Thyroid gland (tissue), 4 donors: ENCODE data around the gene BCKDHB. TPM values are rescaled to one million over a fixed set of nuclear protein-coding genes. Genes with fewer than 3 reads are reported as not detected.
"Not testable (repeated sequence)": the region's sequence is repeated elsewhere in the genome, so short reads cannot be mapped to it uniquely, and the experiment has no call there.

Source experiments
- DNase-seq, 2 donors: peaks; one replicate each; pipeline ENCODE4 v3.0.0-alpha.2; 2019
- H3K27ac ChIP-seq, 3 donors: fragments of 200-600 bp; sonication (generic); 1 replicate in 2 of 3; 2 replicates in 1 of 3; pipeline ENCODE4 v1.5.1; 2016 to 2019; ENCODE audit warnings: mild to moderate bottlenecking in 1 of 3, moderate library complexity in 1 of 3
- H3K27me3 ChIP-seq: fragments of 200-600 bp; sonication (generic); one replicate; pipeline ENCODE4 v1.5.1; 2019
- H3K36me3 ChIP-seq, 2 donors: fragments of 200-600 bp; sonication (generic); one replicate each; pipeline ENCODE4 v1.5.1; 2016 to 2019
- H3K4me1 ChIP-seq, 2 donors: fragments of 200-600 bp; sonication (generic); one replicate each; pipeline ENCODE4 v1.5.1; 2017 to 2019
- H3K4me3 ChIP-seq, 3 donors: fragments of 200-600 bp; sonication (generic); replicated peaks in 1 of 3; 1 replicate in 2 of 3; 2 replicates in 1 of 3; pipeline ENCODE4 v1.5.1; 2016; ENCODE audit warnings: mild to moderate bottlenecking in 1 of 3
- H3K9me3 ChIP-seq: fragments of 200-600 bp; sonication (generic); one replicate; pipeline ENCODE4 v1.5.1; 2017
- POLR2A ChIP-seq, 2 donors: fragments of 450-650 bp; IDR thresholded peaks; one replicate each; pipeline ENCODE4 v1.6.1; 2017; ENCODE audit warnings: antibody characterized with exemption in 2 of 2, mild to moderate bottlenecking in 2 of 2, moderate library complexity in 1 of 2
- WGBS, 2 donors: methylation state at CpG; one replicate each; pipeline ENCODE4 v1.1.5; 2017; 5-methylcytosine and 5-hydroxymethylcytosine counted together
- intact Hi-C: fragments of 100-400 bp; cut with DNase I; formaldehyde crosslinking; loops from one replicate; pipeline ENCODE4 v1.15.1; 2023
- total RNA-seq, 4 donors: library from RNA; depleted of rRNA; stranded (reverse); fragments of >200 nt; gene quantifications; one replicate each; pipeline ENCODE4 v1.2.3, GENCODE V29; 2016
- TF ChIP-seq, protein P1 (sequence below), 6 experiments: fragments of 200-600 bp in 3 of 6; fragments of 450-650 bp in 3 of 6; sonication (generic) in 3 of 6; IDR thresholded peaks; one replicate each; pipeline ENCODE4 v1.5.1; 2016 to 2019; ENCODE audit warnings: antibody characterized with exemption in 6 of 6, mild to moderate bottlenecking in 2 of 6, inconsistent platforms in 1 of 6, moderate library complexity in 1 of 6

The BCKDHB gene
- total RNA-seq, 4 donors from 2014 or later: 16.7 to 36.9 (median 24.4) TPM

DNA sequence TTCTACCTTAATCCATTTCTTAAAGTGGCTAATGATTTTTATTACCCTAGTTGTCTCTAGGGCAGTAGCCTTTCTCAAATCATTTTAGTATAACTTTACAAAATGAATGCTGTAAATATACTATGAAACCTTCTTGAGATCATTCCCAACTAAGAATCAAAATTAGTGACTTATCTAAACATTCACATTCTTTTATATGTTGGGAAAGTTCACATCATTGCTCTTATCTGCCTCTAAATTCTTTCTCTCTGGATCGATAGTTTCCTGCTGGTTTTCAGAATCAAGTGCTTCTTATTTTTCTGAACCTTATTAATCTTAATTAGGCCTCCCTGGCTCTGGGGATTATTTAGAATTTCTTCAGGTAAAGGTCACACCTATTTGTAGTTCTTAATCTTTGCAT is 126.8 kb downstream of the BCKDHB start:
- 82 to 85% methylated on average over 1 of the region's 1 CpG for WGBS, 2 donors
- intact Hi-C loops: no loop called here

DNA sequence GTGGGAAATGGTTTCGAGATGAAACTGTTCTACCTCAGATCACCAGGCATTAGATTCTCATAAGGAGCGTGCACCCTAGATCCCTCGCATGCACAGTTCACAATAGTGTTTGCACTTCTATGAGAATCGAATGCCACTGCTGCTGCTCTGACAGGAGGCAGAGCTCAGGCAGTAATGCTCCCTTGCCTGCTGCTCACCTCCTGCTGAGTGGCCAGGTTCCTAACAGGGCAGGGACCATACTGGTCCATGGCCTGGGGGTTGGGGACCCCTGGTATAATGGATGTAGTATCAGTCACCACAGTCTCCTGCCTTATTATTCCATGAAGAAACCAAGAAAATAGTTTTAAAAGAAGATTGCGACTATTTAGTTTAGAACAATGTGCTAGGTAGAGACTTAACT is 127.5 kb downstream of the BCKDHB start:
- 86 to 92% methylated on average over 5 of the region's 5 CpGs for WGBS, 2 donors
- Histone ChIP-seq H3K4me3 (no peak overlapping the region), H3K36me3 (no peaks in the 10 kb centered on the region), H3K4me1 (no peaks in the 10 kb centered on the region), H3K27me3 (no peaks in the 10 kb centered on the region), H3K9me3 (no peaks in the 10 kb centered on the region), H3K27ac (no peak overlapping the region)
- DNase-seq: no peak
- no peak for TF ChIP-seq POLR2A (IDR thresholded peaks at IDR 0.05)
- TF ChIP-seq, protein P1, sequence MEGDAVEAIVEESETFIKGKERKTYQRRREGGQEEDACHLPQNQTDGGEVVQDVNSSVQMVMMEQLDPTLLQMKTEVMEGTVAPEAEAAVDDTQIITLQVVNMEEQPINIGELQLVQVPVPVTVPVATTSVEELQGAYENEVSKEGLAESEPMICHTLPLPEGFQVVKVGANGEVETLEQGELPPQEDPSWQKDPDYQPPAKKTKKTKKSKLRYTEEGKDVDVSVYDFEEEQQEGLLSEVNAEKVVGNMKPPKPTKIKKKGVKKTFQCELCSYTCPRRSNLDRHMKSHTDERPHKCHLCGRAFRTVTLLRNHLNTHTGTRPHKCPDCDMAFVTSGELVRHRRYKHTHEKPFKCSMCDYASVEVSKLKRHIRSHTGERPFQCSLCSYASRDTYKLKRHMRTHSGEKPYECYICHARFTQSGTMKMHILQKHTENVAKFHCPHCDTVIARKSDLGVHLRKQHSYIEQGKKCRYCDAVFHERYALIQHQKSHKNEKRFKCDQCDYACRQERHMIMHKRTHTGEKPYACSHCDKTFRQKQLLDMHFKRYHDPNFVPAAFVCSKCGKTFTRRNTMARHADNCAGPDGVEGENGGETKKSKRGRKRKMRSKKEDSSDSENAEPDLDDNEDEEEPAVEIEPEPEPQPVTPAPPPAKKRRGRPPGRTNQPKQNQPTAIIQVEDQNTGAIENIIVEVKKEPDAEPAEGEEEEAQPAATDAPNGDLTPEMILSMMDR (IDR thresholded peaks at IDR 0.05): no peak
- intact Hi-C loops: no loop called here

More for the DNA sequence above, 126.8 kb downstream of the BCKDHB start:
- no peaks in the 10 kb centered on the region for H3K4me1 ChIP-seq
- no peaks in the 10 kb centered on the region for H3K9me3 ChIP-seq
- no peak overlapping the region for H3K4me3 ChIP-seq
- no peaks in the 10 kb centered on the region for H3K36me3 ChIP-seq
- no peak overlapping the region for H3K27ac ChIP-seq
- no peak for TF ChIP-seq POLR2A (IDR thresholded peaks at IDR 0.05)
- TF ChIP-seq, protein P1 (IDR thresholded peaks at IDR 0.05): no peak
- H3K27me3 ChIP-seq: no peaks in the 10 kb centered on the region
- no peak for DNase-seq

DNA sequence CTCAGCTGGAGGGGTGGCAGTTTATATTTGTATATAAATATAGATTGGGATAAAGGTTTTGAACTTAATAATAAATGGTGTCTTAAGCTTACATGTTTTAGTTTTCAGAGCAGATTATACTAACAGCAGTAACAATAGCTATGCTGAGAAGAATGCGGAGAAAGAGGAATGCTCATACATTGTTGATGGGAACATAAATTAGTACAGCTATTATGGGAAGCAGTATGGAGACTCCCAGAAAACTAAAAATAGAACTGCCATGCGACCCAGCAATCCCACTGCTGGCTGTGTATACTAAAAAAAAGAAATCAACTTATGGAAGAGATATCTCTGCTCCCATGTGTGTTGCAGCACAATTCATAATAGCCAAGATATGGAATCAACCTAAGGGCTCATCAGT is 127.9 kb downstream of the BCKDHB start:
- 85 to 92% methylated on average over 2 of the region's 2 CpGs for WGBS, 2 donors
- H3K36me3 ChIP-seq: no peaks in the 10 kb centered on the region
- H3K27me3 ChIP-seq: no peaks in the 10 kb centered on the region
- TF ChIP-seq POLR2A (IDR thresholded peaks at IDR 0.05): no peak
- TF ChIP-seq, protein P1 (IDR thresholded peaks at IDR 0.05): no peak
- intact Hi-C loops: no loop called here
- no peaks in the 10 kb centered on the region for H3K9me3 ChIP-seq
- no peaks in the 10 kb centered on the region for H3K4me1 ChIP-seq
- no peak for DNase-seq
- no peak overlapping the region for H3K27ac ChIP-seq
- no peak overlapping the region for H3K4me3 ChIP-seq

DNA sequence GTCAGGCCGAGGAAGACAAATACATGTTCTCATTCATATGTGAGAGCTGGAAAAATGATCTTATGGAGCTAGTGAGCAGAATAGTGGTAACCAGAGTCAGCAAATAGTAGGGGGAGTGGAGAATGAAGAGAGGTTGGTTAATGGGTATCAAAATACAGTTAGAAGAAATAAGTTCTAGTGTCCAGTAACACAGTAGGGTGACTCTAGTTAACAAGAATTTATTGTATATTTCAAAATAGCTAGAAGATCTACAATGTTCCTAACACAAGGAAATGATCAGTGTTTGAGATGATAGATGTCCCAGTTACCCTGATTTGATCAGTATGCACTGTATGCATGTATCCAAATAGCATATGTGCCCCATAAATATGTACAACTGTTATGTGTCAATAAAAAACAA is 128.4 kb downstream of the BCKDHB start:
- Histone ChIP-seq H3K4me3 (no peak overlapping the region), H3K27ac (no peak overlapping the region), H3K27me3 (no peaks in the 10 kb centered on the region), H3K9me3 (no peaks in the 10 kb centered on the region), H3K4me1 (no peaks in the 10 kb centered on the region), H3K36me3 (no peaks in the 10 kb centered on the region)
- 92 to 99% methylated on average over 1 of the region's 1 CpG for WGBS, 2 donors
- TF ChIP-seq, protein P1 (IDR thresholded peaks at IDR 0.05): no peak
- no peak for DNase-seq
- intact Hi-C loops: no loop called here

DNA sequence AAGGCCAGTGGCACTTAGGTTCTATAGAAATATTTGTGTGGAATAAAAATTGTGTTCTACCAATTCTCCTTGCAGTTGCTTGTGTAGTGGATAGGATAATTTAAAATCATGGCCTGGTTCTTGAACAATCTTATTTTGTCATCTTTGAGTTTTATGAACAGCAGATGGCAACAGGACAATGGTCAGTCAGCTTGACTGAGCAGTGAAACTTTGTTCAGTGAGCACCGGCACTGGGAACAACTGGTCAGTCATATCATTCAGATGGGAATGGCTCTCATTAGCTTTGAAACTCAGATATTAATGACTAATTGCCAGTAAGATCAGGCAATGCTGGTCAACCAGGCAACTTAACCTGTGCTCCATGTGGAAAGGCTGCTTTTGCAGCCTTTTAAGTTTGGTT is 129.2 kb downstream of the BCKDHB start:
- WGBS, 2 donors: 86 to 92% methylated on average over 1 of the region's 1 CpG
- Histone ChIP-seq H3K9me3 (no peaks in the 10 kb centered on the region), H3K36me3 (no peaks in the 10 kb centered on the region), H3K27me3 (no peaks in the 10 kb centered on the region), H3K4me1 (no peaks in the 10 kb centered on the region), H3K4me3 (no peak overlapping the region), H3K27ac (no peak overlapping the region)
- intact Hi-C loops: no loop called here
- no peak for DNase-seq
- no peak for TF ChIP-seq POLR2A (IDR thresholded peaks at IDR 0.05)
- TF ChIP-seq, protein P1 (IDR thresholded peaks at IDR 0.05): no peak

DNA sequence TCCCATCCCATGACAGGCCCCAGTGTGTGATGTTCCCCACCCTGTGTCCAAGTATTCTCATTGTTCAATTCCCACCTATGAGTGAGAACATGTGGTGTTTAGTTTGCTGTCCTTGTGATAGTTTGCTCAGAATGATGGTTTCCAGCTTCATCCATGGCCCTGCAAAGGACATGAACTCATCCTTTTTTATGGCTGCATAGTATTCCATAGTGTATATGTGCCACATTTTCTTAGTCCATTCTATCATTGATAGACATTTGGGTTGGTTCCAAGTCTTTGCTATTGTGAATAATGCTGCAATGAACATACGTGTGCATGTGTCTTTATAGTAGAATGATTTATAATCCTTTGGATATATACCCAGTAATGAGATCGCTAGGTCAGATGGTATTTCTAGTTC is 132.3 kb downstream of the BCKDHB start:
- H3K27me3 ChIP-seq, DNase-seq, H3K27ac ChIP-seq, H3K4me3 ChIP-seq, intact Hi-C loops, H3K36me3 ChIP-seq, H3K9me3 ChIP-seq, H3K4me1 ChIP-seq: not testable (repeated sequence)
- WGBS, 2 donors: 98 to 99% methylated on average over 2 of the region's 2 CpGs
